PC-9 (cell line): ENCODE data around the gene RGS6. TPM values are rescaled to one million over a fixed set of nuclear protein-coding genes. Genes with fewer than 3 reads are reported as not detected.
"Not testable (repeated sequence)": the region's sequence is repeated elsewhere in the genome, so short reads cannot be mapped to it uniquely, and the experiment has no call there.

Experiments
- BruUV-seq: library from RNA; stranded (reverse); fragments of 400-500 nt; replicated peaks from 2 replicates; lab custom pipeline; 2021; lab: Mats Ljungman, UMichigan
- CTCF ChIA-PET: fragments of 300-600 bp; sonication (Branson Sonifier 250); formaldehyde crosslinking; loops from one replicate; lab custom pipeline; 2022; ENCODE audit warnings: antibody characterized with exemption; lab: Charles Lee
- POLR2A ChIA-PET: fragments of 300-600 bp; sonication (Branson Sonifier 250); formaldehyde crosslinking; loops from one replicate; lab custom pipeline; 2022; ENCODE audit warnings: antibody characterized with exemption; ENCODE audit not compliant: unreplicated experiment; lab: Charles Lee
- DNase-seq, 2 experiments: peaks; one replicate each; pipeline versions ENCODE4 v3.0.0 to v3.0.0-alpha.2; 2015 to 2022; ENCODE audit warnings: mixed read lengths in 1 of 2
- H2AFZ ChIP-seq: fragments of 200-600 bp; sonication (generic); 2 replicates; pipeline ENCODE4 v1.8.1; 2017; ENCODE audit warnings: antibody characterized with exemption
- H3F3A ChIP-seq: fragments of 200-600 bp; sonication (generic); 2 replicates; pipeline ENCODE4 v1.8.1; 2017; ENCODE audit warnings: antibody characterized with exemption, mild to moderate bottlenecking, low read depth; ENCODE audit not compliant: insufficient read depth
- H3K27ac ChIP-seq: fragments of 200-600 bp; sonication (generic); 2 replicates; pipeline ENCODE4 v1.6.1; 2016; ENCODE audit warnings: mixed run types
- H3K27me3 ChIP-seq: fragments of 200-600 bp; sonication (generic); 2 replicates; pipeline ENCODE4 v1.6.1; 2016; ENCODE audit warnings: low read depth, mixed run types; ENCODE audit not compliant: insufficient read depth
- H3K36me3 ChIP-seq: fragments of 200-600 bp; sonication (generic); 2 replicates; pipeline ENCODE4 v1.6.1; 2016; ENCODE audit warnings: low read depth, mixed run types
- H3K4me1 ChIP-seq: fragments of 200-600 bp; sonication (generic); replicated peaks from 2 replicates; pipeline ENCODE4 v1.6.1; 2016; ENCODE audit warnings: mixed run types; ENCODE audit not compliant: insufficient read depth
- H3K4me2 ChIP-seq: fragments of 200-600 bp; sonication (generic); 2 replicates; pipeline ENCODE4 v1.6.1; 2017; ENCODE audit warnings: mixed run types
- H3K4me3 ChIP-seq: fragments of 200-600 bp; sonication (generic); 2 replicates; pipeline ENCODE4 v1.6.1; 2016; ENCODE audit warnings: mixed run types
- H3K79me2 ChIP-seq: fragments of 200-600 bp; sonication (generic); 2 replicates; pipeline ENCODE4 v1.6.1; 2017; ENCODE audit warnings: low read depth, mixed run types
- H3K9me2 ChIP-seq: fragments of 200-600 bp; sonication (generic); 2 replicates; pipeline ENCODE4 v1.8.1; 2017; ENCODE audit warnings: mild to moderate bottlenecking; ENCODE audit not compliant: insufficient read depth
- H3K9me3 ChIP-seq: fragments of 200-600 bp; sonication (generic); 2 replicates; pipeline ENCODE4 v1.8.1; 2016; ENCODE audit warnings: low read depth; ENCODE audit not compliant: insufficient read depth
- H4K20me1 ChIP-seq: fragments of 200-600 bp; sonication (generic); 2 replicates; pipeline ENCODE4 v1.8.1; 2017; ENCODE audit not compliant: insufficient read depth
- EZH2 ChIP-seq: fragments of 200-600 bp; sonication (generic); IDR thresholded peaks from 2 replicates; pipeline ENCODE4 v1.8.0; 2017; ENCODE audit warnings: antibody characterized with exemption, low read depth
- intact Hi-C: fragments of 100-400 bp; cut with micrococcal nuclease; formaldehyde crosslinking; loops from one replicate; pipeline ENCODE4 v1.10.0; 2022; ENCODE audit not compliant: unreplicated experiment
- total RNA-seq: library from RNA; stranded (reverse); gene quantifications from 2 replicates; pipeline ENCODE4 v1.2.3, GENCODE V29; 2021
- TF ChIP-seq, protein P1 (sequence below): fragments of 200-600 bp; sonication (generic); conservative IDR thresholded peaks from 2 replicates; pipeline ENCODE4 v1.6.1; 2017; ENCODE audit warnings: mixed run types, antibody characterized with exemption, mild to moderate bottlenecking, moderate library complexity

The RGS6 gene
- total RNA-seq, 1 experiment from 2014 or later: not detected

GRCh38 chr14:71940500-71940899 is 8.3 kb downstream of the RGS6 start:
- intact Hi-C loops, H3K27me3 ChIP-seq, H3K27ac ChIP-seq, H4K20me1 ChIP-seq, CTCF ChIA-PET, H3K79me2 ChIP-seq, H3K4me1 ChIP-seq, H3K4me2 ChIP-seq, H3K9me3 ChIP-seq, H3K4me3 ChIP-seq, H3F3A ChIP-seq, POLR2A ChIA-PET, H3K9me2 ChIP-seq, DNase-seq, BruUV-seq, H3K36me3 ChIP-seq, H2AFZ ChIP-seq: not testable (repeated sequence)

- H2AFZ ChIP-seq, H4K20me1 ChIP-seq, H3F3A ChIP-seq, CTCF ChIA-PET, H3K4me2 ChIP-seq, DNase-seq, H3K9me2 ChIP-seq, H3K9me3 ChIP-seq, H3K4me1 ChIP-seq, BruUV-seq, H3K27me3 ChIP-seq, H3K36me3 ChIP-seq, H3K27ac ChIP-seq, H3K4me3 ChIP-seq, intact Hi-C loops, POLR2A ChIA-PET, H3K79me2 ChIP-seq: not testable (repeated sequence)
These were observed 9.4 kb downstream of the RGS6 start for GRCh38 chr14:71941616-71942015.

DNA sequence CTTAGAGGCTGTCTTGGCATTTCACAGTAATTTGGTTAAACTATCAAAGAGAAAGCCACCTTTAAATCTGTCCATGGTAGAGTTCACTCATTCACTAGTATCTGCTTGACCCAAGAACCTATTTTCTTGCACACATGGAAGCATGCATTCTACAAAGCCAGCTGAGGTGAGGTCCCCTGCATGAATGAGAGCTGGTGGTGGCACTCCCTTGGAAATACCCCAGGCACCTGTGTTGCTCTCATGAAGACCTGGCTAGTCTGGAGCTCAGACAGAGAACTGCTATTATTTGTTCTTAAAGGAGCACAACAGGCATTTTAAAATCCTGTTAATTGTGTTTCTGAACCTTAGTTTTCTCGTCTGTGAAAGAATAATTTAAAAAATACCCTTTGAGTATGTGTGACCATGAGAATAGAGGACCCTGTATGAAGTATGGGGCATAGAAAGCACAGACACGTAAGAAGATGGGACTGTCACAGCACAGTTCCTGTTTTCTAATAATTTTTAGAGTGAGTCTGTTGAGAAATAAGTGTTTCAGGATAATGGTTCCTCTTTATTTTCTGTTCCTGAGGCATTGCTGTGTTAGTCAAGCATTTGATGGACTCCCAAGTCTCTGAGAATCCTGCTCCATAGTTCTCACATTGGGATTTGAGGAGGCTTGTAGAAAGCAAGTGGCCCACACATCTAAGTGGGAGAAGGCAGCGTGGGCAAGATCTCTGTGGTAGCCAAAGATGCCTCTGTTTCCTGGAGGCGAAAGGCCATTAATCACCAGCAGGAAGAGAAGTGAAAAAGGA is 10.9 kb downstream of the RGS6 start:
- Histone ChIP-seq H2AFZ (no peak overlapping the region), H3K27ac (no peak overlapping the region), H3K4me2 (no peak overlapping the region), H3K79me2 (no peaks in the 10 kb centered on the region), H3K4me1 (no peaks in the 10 kb centered on the region), H3K4me3 (no peak overlapping the region), H3K9me3 (no peaks in the 10 kb centered on the region), H4K20me1 (no peaks in the 10 kb centered on the region), H3F3A (no peaks in the 10 kb centered on the region), H3K9me2 (no peaks in the 10 kb centered on the region), H3K27me3 (no peaks in the 10 kb centered on the region), H3K36me3 (no peaks in the 10 kb centered on the region)
- ChIA-PET CTCF (no interaction called here), POLR2A (no interaction called here)
- BruUV-seq: no TSS peak
- intact Hi-C loops: no loop called here
- TF ChIP-seq EZH2: no peak
- TF ChIP-seq, protein P1, sequence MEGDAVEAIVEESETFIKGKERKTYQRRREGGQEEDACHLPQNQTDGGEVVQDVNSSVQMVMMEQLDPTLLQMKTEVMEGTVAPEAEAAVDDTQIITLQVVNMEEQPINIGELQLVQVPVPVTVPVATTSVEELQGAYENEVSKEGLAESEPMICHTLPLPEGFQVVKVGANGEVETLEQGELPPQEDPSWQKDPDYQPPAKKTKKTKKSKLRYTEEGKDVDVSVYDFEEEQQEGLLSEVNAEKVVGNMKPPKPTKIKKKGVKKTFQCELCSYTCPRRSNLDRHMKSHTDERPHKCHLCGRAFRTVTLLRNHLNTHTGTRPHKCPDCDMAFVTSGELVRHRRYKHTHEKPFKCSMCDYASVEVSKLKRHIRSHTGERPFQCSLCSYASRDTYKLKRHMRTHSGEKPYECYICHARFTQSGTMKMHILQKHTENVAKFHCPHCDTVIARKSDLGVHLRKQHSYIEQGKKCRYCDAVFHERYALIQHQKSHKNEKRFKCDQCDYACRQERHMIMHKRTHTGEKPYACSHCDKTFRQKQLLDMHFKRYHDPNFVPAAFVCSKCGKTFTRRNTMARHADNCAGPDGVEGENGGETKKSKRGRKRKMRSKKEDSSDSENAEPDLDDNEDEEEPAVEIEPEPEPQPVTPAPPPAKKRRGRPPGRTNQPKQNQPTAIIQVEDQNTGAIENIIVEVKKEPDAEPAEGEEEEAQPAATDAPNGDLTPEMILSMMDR: no peak
- no peak for DNase-seq

- TF ChIP-seq, protein P1: no peak
- TF ChIP-seq EZH2: no peak
- H3K4me3 ChIP-seq: no peak overlapping the region
- intact Hi-C loops: no loop called here
- no peak overlapping the region for H3K27ac ChIP-seq
- H3K4me2 ChIP-seq: no peak overlapping the region
- ChIA-PET POLR2A (no interaction called here), CTCF (no interaction called here)
- no peaks in the 10 kb centered on the region for H3K9me3 ChIP-seq
- no peaks in the 10 kb centered on the region for H3K79me2 ChIP-seq
- no peaks in the 10 kb centered on the region for H3K9me2 ChIP-seq
- H3K4me1 ChIP-seq: no peaks in the 10 kb centered on the region
- H4K20me1 ChIP-seq: no peaks in the 10 kb centered on the region
- no TSS peak for BruUV-seq
- no peak overlapping the region for H2AFZ ChIP-seq
- no peak for DNase-seq
- no peaks in the 10 kb centered on the region for H3F3A ChIP-seq
- H3K27me3 ChIP-seq: no peaks in the 10 kb centered on the region
- H3K36me3 ChIP-seq: no peaks in the 10 kb centered on the region
These were observed 11.4 kb downstream of the RGS6 start for GRCh38 chr14:71943695-71944018.
